Right atrium auricular region (tissue), 2 donors: ENCODE results near the gene RAB1B. TPM values are rescaled to one million over a fixed set of nuclear protein-coding genes. Genes with fewer than 3 reads are reported as not detected.

ENCODE experiments used
- DNase-seq: peaks from one replicate; pipeline ENCODE4 v3.0.0-alpha.2; 2019; ENCODE audit warnings: low spot score
- H3K27ac ChIP-seq, 2 donors: fragments of 200-600 bp; sonication (generic); 1 replicate in 1 of 2; 2 replicates in 1 of 2; pipeline ENCODE4 v1.5.1; 2016 to 2019
- H3K27me3 ChIP-seq, 2 donors: fragments of 200-600 bp; sonication (generic); one replicate each; pipeline versions ENCODE4 v1.5.1 to v1.6.0; 2017 to 2019
- H3K36me3 ChIP-seq: fragments of 200-600 bp; sonication (generic); one replicate; pipeline ENCODE4 v1.5.1; 2016
- H3K4me1 ChIP-seq, 2 donors: fragments of 200-600 bp; sonication (generic); one replicate each; pipeline versions ENCODE4 v1.5.1 to v1.6.0; 2017 to 2019
- H3K4me3 ChIP-seq, 2 donors: fragments of 200-600 bp; sonication (generic); 1 replicate in 1 of 2; 2 replicates in 1 of 2; pipeline ENCODE4 v1.5.1; 2017 to 2019; ENCODE audit warnings: mild to moderate bottlenecking in 1 of 2, moderate library complexity in 1 of 2
- H3K9me3 ChIP-seq, 2 donors: fragments of 200-600 bp; sonication (generic); one replicate each; pipeline ENCODE4 v1.5.1; 2019
- CTCF ChIP-seq, 2 donors: fragments of 200-600 bp; sonication (generic); IDR thresholded peaks; one replicate each; pipeline ENCODE4 v1.5.1; 2019; ENCODE audit warnings: antibody characterized with exemption in 2 of 2
- total RNA-seq, 2 donors: library from RNA; depleted of rRNA; stranded (reverse); fragments of >200 nt; gene quantifications; one replicate each; pipeline ENCODE4 v1.1.0, GENCODE V29; 2016

RAB1B gene
- total RNA-seq, 2 donors from 2014 or later, result 95.6 to 115 TPM

- Histone ChIP-seq H3K4me1 (no peaks in the 10 kb centered on the region), H3K27ac (no peak overlapping the region), H3K27me3 (no peaks in the 10 kb centered on the region), H3K9me3 (no peaks in the 10 kb centered on the region), H3K4me3 (no peak overlapping the region), H3K36me3 (peaks cover 46% of the 10 kb centered on the region)
- TF ChIP-seq CTCF (IDR thresholded peaks at IDR 0.05), result no peak
- DNase-seq, result no peak
Observed at GRCh38 chr11:66227700-66228099, 40.7 kb upstream of the RAB1B start.

GRCh38 chr11:66228521-66228920, 39.9 kb upstream of the RAB1B start:
- no peak overlapping the region for H3K4me3 ChIP-seq
- no peaks in the 10 kb centered on the region for H3K27me3 ChIP-seq
- no peaks in the 10 kb centered on the region for H3K9me3 ChIP-seq
- H3K27ac ChIP-seq, result no peak overlapping the region
- peaks cover 54% of the 10 kb centered on the region for H3K36me3 ChIP-seq
- DNase-seq, result no peak
- TF ChIP-seq CTCF (IDR thresholded peaks at IDR 0.05), result no peak
- H3K4me1 ChIP-seq, result no peaks in the 10 kb centered on the region

DNA sequence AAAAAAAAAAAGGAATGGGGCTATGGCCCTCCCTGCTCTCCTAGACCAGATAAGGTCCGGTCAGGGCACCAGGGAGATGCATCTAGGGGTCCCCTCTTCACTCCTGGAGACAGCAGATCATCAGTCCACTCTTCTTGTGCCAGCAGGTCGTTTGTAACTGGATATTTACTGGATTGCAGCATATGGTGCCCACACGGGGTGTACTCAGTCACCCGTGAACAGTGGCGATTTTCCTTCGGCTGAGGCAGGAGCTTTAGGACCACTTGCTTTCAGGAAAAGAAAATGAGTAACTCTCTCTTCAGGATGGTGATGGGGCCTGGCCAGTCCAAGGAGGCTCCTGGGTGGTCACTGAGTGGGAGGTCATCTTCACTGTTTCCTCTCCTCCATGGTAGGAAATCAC, 38.3 kb upstream of the RAB1B start:
- no peak overlapping the region for H3K27ac ChIP-seq
- peaks cover 66% of the 10 kb centered on the region for H3K36me3 ChIP-seq
- H3K4me3 ChIP-seq, result no peak overlapping the region
- no peak for TF ChIP-seq CTCF (IDR thresholded peaks at IDR 0.05)
- no peak for DNase-seq
- no peaks in the 10 kb centered on the region for H3K4me1 ChIP-seq
- H3K9me3 ChIP-seq, result no peaks in the 10 kb centered on the region
- H3K27me3 ChIP-seq, result no peaks in the 10 kb centered on the region

DNA sequence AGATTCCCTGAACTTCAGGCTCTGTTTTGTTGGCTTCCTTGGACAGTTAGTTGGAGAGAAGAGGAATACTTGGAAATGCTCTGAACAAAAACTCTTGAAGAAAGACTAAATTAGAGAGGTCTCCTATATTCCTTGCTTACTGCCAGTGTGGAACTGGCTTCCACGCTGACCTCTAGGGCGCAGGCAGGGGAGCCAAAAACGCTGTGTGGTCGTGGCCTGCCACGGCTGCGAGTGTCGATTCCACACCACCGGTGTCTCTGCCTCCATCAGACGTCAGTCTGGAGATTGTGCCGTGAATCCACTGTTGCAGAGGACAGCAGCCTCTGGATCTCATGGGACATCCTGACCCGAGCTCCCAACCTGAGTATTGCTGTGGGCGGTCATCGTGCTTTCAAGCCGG, 37.5 kb upstream of the RAB1B start:
- H3K4me1 ChIP-seq, result no peaks in the 10 kb centered on the region
- H3K4me3 ChIP-seq, result no peak overlapping the region
- DNase-seq, result no peak
- H3K9me3 ChIP-seq, result no peaks in the 10 kb centered on the region
- H3K27me3 ChIP-seq, result no peaks in the 10 kb centered on the region
- peaks cover 74% of the 10 kb centered on the region for H3K36me3 ChIP-seq
- no peak for TF ChIP-seq CTCF (IDR thresholded peaks at IDR 0.05)
- H3K27ac ChIP-seq, result no peak overlapping the region

DNA sequence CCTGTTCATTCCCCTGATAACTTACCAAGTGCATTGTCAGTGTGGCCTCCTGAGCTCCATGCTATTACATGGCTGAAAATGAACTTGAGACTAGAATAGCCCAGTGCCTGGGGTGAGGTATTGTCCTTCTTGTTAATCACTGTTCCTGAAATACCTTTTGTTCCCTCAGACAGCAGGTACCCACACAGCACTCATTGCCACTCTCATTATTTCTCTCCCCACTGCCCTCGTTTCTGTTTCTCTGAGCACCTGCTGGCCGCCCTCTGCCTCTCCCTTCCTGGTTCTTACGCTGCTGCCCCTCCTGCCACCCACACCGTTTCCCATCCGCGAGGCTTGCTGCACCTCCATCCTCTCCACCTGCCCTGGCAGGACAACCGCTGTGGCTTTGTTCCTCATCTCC, 36.9 kb upstream of the RAB1B start:
- no peak for TF ChIP-seq CTCF (IDR thresholded peaks at IDR 0.05)
- no peaks in the 10 kb centered on the region for H3K9me3 ChIP-seq
- peaks cover 80% of the 10 kb centered on the region for H3K36me3 ChIP-seq
- no peak overlapping the region for H3K4me3 ChIP-seq
- H3K4me1 ChIP-seq, result no peaks in the 10 kb centered on the region
- H3K27ac ChIP-seq, result no peak overlapping the region
- no peaks in the 10 kb centered on the region for H3K27me3 ChIP-seq
- DNase-seq, result no peak

DNA sequence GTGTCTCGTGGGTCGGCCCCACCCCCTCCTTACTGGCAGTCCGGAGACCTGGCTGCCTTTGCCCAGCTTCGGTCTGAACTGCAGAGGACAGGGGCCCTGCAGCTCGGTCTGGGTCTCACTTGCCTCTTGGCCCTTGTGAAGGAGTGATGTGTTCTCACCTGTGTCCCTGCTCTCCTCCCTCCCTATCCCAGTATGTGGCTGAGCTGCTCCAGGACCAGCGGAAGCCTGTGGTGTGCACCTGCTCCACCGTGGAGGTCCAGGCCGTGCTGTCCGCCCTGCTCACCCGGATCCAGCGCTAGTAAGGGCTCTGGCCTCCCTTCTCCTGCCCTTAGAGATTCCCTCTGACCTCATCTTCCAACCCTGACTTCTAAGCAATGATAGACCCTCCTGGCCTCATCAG, 35.7 kb upstream of the RAB1B start:
- Histone ChIP-seq H3K36me3 (peaks cover 81% of the 10 kb centered on the region), H3K27ac (no peak overlapping the region), H3K27me3 (no peaks in the 10 kb centered on the region), H3K4me3 (no peak overlapping the region), H3K9me3 (no peaks in the 10 kb centered on the region), H3K4me1 (no peaks in the 10 kb centered on the region)
- TF ChIP-seq CTCF (IDR thresholded peaks at IDR 0.05), result no peak
- no peak for DNase-seq
